Measurements from ENCODE around the gene ENOPH1.

DNA sequence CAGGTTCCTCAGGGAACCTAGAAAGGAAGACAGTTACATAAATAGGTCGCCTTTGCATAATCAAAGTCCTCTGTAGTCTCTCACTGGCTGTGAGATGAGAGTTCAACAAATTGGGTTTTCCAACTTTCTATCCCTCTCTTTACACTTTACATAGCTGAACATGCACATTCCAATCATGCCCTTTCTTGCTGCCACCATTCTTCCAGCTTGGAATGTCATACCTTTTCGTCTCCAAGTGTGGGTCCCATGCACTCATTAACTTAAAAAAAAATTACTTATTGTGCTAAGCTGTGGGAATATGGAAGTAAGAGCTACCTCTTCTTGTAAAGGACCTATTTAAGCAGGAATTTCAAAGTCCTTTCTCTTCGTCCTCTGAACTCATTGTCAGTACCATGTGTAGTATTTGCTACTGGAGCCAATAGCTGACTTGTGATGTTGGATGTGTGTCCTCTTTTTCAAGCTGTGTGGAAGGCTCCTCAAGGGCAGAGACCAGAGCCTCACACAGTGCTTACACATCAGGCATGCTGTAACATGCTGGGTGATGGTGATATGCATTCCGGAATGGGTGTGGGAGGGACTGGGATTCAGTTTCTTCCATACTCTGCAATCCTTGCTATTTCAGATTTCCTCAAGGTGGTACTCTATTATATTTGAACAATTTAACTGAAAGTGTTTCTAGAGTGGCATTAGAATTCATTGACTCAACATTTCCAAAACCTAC is 7.1 kb downstream of the ENOPH1 start:
- TF ChIP-seq CTCF (IDR thresholded peaks at IDR 0.05; ENCODE audit: low read length) (no peak), EZH2 (IDR thresholded peaks at IDR 0.05; ENCODE audit: borderline replicate concordance, low read length) (no peak)
